EH (cell line): Measurements from ENCODE around the gene MEI4.

Experiments used
- DNase-seq: peaks from one replicate; pipeline ENCODE4 v3.0.0-alpha.2; 2015; ENCODE audit warnings: low read depth

MEI4 gene

GRCh38 chr6:77972334-77972733 lies 319.5 kb downstream of the MEI4 start:
- no peak for DNase-seq
